IPS-15b (cell line): ENCODE results near the gene CTAG1B.
A peak's percentile ranks its signal among the peaks of the same experiment; 100 is the strongest.
"Not testable (repeated sequence)": the region's sequence is repeated elsewhere in the genome, so short reads cannot be mapped to it uniquely, and the experiment has no call there.

Experiments
- H3K27me3 ChIP-seq: one replicate; pipeline ENCODE4 v1.6.1; 2013; ENCODE audit warnings: low read length; ENCODE audit not compliant: control insufficient read depth, insufficient read depth
- H3K36me3 ChIP-seq: one replicate; pipeline ENCODE4 v1.6.1; 2013; ENCODE audit warnings: low read length; ENCODE audit not compliant: control insufficient read depth, insufficient read depth
- H3K4me1 ChIP-seq: one replicate; pipeline ENCODE4 v1.6.1; 2013; ENCODE audit warnings: mild to moderate bottlenecking, low read length; ENCODE audit not compliant: control insufficient read depth, insufficient read depth
- H3K4me3 ChIP-seq: one replicate; pipeline ENCODE4 v1.5.1; 2013; ENCODE audit warnings: low read depth, low read length
- H3K9ac ChIP-seq: one replicate; pipeline ENCODE4 v1.6.1; 2013; ENCODE audit warnings: low read depth, mild to moderate bottlenecking, low read length
- H3K9me3 ChIP-seq: one replicate; pipeline ENCODE4 v1.6.1; 2013; ENCODE audit warnings: mild to moderate bottlenecking, low read length; ENCODE audit not compliant: control insufficient read depth, insufficient read depth

CTAG1B gene

DNA sequence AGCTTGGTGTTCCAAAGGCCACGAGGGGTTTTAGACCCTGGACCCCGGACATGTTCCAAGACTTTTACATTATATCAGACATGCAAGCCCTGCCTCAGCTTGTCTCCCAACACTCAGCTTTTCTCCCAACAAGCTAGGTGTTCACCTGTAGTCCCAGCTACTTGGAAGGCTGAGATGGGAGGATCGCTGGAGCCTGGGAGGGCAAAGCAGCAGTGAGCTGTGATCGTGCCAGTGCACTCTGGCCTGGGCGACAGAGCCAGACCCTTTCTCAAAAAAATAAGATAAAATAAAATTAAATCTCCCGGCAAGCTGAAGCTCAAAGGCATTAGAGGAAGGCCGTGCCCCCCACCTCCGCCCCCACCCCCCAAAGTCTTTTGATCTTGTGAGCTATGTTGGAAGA, 20.4 kb downstream of the CTAG1B start:
- H3K36me3 ChIP-seq = no peaks in the 10 kb centered on the region
- no peaks in the 10 kb centered on the region for H3K27me3 ChIP-seq
- H3K4me1 ChIP-seq = peaks cover 4% of the 10 kb centered on the region
- H3K9me3 ChIP-seq = peaks cover 4% of the 10 kb centered on the region
- H3K9ac ChIP-seq = no peak overlapping the region
- H3K4me3 ChIP-seq = no peak overlapping the region

- H3K9me3 ChIP-seq = peaks cover 4% of the 10 kb centered on the region
- no peaks in the 10 kb centered on the region for H3K27me3 ChIP-seq
- H3K4me3 ChIP-seq = no peak overlapping the region
- peaks cover 4% of the 10 kb centered on the region for H3K4me1 ChIP-seq
- H3K36me3 ChIP-seq = no peaks in the 10 kb centered on the region
- no peak overlapping the region for H3K9ac ChIP-seq
These were observed 21.9 kb downstream of the CTAG1B start for GRCh38 chrX:154597221-154597620.

GRCh38 chrX:154596290-154596929, 22.7 kb downstream of the CTAG1B start:
- Histone ChIP-seq H3K9me3 (peaks cover 4% of the 10 kb centered on the region), H3K4me3 (peak overlapping the region; percentile 11), H3K4me1 (peaks cover 4% of the 10 kb centered on the region), H3K9ac (no peak overlapping the region), H3K36me3 (no peaks in the 10 kb centered on the region), H3K27me3 (no peaks in the 10 kb centered on the region)

DNA sequence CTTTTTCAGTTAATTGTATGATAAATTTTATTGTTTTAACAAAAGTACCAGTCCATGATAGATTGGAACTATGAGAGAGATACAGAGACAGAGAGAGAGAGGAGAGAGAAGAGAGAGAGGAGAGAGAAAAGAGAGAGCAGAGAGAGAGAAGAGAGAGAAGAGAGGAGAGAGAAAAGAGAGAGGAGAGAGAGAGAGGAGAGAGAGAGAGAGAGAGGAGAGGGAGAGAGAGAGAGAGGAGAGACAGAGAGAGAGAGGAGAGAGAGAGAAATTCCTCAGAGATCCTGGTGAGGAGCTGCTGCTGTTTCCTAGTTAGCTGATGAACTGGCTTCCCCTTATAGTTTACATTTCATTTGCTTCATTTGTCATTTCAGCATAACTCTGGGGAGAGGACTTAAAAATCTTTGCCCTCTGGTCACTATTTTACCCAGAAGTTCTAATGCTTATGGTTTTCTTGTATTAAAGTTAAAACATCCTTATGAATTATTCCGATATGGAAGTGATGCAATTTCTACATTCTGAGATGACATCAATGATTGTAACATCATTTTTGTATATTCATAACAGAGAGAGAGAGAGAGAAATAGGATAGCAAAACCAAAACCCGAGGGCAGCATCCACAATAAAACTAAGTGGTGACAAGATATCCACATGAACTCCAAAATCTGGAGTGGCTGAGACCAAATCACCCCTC, 23.4 kb downstream of the CTAG1B start:
- H3K9me3 ChIP-seq = peaks cover 4% of the 10 kb centered on the region
- no peaks in the 10 kb centered on the region for H3K27me3 ChIP-seq
- H3K4me1 ChIP-seq = peaks cover 4% of the 10 kb centered on the region
- H3K36me3 ChIP-seq = no peaks in the 10 kb centered on the region
- H3K9ac ChIP-seq = no peak overlapping the region
- H3K4me3 ChIP-seq = no peak overlapping the region

DNA sequence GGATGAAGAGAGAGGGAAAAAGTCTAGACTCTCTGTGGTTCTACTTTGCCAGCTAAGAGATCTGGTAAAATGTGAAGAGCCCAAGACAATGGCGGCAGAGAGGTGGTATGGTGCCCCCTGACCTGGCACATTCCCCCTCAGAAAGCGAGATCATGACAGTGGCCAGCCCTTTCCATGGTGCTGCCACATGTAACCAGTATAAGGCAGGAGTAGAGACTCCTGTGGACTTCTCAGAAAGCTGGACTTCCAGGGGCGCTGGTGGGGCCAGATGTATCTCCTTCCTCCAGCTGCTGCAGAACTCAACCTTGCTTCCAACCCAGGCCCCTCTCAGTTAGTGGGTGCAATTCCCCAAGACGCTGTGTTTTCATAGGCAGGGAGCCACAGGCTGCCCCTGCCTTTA, 24.6 kb downstream of the CTAG1B start:
- no peaks in the 10 kb centered on the region for H3K27me3 ChIP-seq
- H3K4me3 ChIP-seq = no peak overlapping the region
- H3K9ac ChIP-seq = no peak overlapping the region
- H3K36me3 ChIP-seq = no peaks in the 10 kb centered on the region
- H3K9me3 ChIP-seq = peaks cover 4% of the 10 kb centered on the region
- H3K4me1 ChIP-seq = peaks cover 4% of the 10 kb centered on the region

DNA sequence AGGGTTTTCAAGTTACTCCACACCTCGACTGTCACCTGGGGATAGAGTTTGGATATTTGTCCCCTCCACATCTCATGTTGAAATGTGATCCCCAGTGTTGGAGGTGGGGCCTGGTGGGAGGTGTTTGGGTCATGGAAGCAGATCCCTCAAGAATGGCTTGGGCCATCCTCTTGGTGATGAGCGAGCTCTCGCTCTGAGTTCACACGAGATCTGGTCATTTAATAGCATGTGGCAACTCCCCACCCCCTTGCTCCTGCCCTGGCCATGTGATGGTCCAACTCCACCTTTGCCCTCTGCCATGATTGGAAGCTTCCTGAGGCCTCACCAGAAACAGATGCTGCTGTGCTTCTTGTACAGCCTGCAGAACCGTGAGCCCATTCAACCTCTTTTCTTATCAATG, 25.9 kb downstream of the CTAG1B start:
- H3K9ac ChIP-seq = no peak overlapping the region
- H3K4me3 ChIP-seq = no peak overlapping the region
- H3K36me3 ChIP-seq = no peaks in the 10 kb centered on the region
- no peaks in the 10 kb centered on the region for H3K27me3 ChIP-seq
- H3K4me1 ChIP-seq = peaks cover 4% of the 10 kb centered on the region
- peaks cover 4% of the 10 kb centered on the region for H3K9me3 ChIP-seq

- Histone ChIP-seq H3K36me3 (no peaks in the 10 kb centered on the region), H3K9me3 (peaks cover 4% of the 10 kb centered on the region), H3K9ac (no peak overlapping the region), H3K27me3 (no peaks in the 10 kb centered on the region), H3K4me3 (no peak overlapping the region), H3K4me1 (peaks cover 4% of the 10 kb centered on the region)
These were observed 26.6 kb downstream of the CTAG1B start for GRCh38 chrX:154592505-154592904.

- H3K9ac ChIP-seq, H3K9me3 ChIP-seq, H3K36me3 ChIP-seq, H3K27me3 ChIP-seq, H3K4me3 ChIP-seq, H3K4me1 ChIP-seq: not testable (repeated sequence)
These were observed 28.7 kb downstream of the CTAG1B start for GRCh38 chrX:154590415-154590814.

DNA sequence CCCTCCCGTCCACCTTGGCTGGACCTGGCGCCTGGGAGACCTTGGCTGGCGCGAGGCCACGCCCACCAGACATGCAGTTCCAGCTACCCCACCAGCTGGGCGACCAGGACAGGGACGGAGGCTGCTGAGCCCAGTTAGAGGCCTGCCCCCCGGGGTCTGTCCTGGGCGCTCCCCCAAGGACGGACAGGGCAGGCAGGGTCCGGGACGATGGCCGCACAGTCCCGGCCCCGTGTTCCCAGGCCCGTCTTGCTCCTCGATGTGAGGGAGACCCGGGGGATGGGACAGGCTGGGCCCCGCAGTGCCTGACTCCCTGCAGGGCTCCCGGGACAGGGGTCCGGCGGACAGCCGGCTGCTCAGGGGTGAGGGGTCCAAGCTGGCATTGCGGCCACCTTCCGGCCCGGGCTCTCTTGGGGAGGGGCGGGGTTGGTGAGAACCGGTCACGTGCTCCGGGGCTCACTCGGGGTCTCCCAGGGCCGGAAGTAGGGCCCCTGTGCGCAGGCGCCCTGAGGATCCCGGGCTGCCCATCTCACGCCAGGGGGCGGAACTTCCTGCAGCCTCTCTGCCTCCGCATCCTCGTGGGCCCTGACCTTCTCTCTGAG, 34.4 kb downstream of the CTAG1B start, which contains the start of gene CTAG1A:
CTAG1A (plus strand) TSS at position 549 of the 599 bp plus-strand sequence. CDS start 74 bp downstream, outside the sequence.
- H3K4me1 ChIP-seq, H3K27me3 ChIP-seq, H3K4me3 ChIP-seq, H3K9me3 ChIP-seq, H3K9ac ChIP-seq, H3K36me3 ChIP-seq: not testable (repeated sequence)

DNA sequence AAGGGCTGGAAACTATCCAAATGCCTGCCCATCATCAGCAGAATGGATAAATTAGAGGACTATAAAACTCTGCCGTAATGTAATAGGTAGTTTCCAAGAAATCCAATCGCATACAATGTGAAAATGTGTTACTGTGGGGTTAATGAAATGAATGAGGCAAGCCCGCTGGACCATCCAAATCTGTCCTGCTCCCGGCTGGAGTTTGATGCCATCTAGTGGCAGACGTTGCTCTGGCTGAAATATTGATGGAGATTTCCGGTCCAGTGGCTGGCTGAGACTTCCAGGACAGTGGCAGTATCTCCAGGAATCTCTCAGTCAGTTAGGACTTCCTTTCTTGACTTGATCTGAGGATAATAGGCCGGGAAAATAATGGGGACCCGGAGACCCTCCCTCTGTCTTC, 36.1 kb downstream of the CTAG1B start:
- H3K9ac ChIP-seq, H3K27me3 ChIP-seq, H3K36me3 ChIP-seq, H3K4me1 ChIP-seq, H3K9me3 ChIP-seq, H3K4me3 ChIP-seq: not testable (repeated sequence)

DNA sequence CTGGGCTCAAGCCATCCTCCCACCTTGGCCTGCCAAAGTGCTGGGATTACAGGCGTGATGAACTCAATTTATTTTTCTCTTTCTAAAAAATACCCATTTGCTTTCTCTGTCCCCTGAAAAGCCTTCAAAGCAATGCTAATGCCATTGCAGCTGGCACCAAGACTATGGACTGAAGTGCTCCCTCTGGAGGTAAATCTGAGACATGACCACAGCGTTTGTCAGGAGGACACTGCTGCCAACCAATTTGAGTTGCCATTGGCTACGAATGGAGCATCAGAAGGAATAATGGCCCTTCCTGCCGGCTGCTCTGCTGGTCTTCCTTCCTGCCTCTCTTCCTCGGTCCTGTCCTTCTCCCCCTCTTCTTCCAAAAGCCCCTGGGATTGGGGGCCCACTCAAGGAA, 44.0 kb downstream of the CTAG1B start:
- H3K9me3 ChIP-seq, H3K36me3 ChIP-seq, H3K27me3 ChIP-seq, H3K4me3 ChIP-seq, H3K4me1 ChIP-seq, H3K9ac ChIP-seq: not testable (repeated sequence)

DNA sequence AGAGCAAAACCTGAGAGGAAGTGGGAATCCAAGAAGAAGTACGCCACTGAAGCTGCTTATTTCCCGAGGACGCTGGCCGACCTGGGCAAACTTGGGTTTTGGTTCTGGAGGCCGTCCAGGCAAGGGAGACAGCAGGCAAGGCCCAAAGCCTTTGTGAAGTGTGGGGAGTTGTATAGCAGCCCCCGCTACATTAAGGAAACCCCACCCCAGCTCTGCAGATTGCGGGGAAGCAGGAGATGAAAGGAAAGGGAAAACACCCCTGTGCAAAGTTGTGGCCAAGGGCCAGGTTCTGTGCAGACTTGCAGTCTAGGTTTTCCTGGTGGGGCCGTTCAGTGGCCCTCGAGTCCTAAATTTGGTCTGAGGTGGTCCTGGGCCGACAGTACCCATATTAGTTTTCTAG, 46.0 kb downstream of the CTAG1B start:
- H3K9me3 ChIP-seq, H3K27me3 ChIP-seq, H3K4me1 ChIP-seq, H3K9ac ChIP-seq, H3K4me3 ChIP-seq, H3K36me3 ChIP-seq: not testable (repeated sequence)
